Measurements from ENCODE around the gene PRH1.

The PRH1 gene

DNA sequence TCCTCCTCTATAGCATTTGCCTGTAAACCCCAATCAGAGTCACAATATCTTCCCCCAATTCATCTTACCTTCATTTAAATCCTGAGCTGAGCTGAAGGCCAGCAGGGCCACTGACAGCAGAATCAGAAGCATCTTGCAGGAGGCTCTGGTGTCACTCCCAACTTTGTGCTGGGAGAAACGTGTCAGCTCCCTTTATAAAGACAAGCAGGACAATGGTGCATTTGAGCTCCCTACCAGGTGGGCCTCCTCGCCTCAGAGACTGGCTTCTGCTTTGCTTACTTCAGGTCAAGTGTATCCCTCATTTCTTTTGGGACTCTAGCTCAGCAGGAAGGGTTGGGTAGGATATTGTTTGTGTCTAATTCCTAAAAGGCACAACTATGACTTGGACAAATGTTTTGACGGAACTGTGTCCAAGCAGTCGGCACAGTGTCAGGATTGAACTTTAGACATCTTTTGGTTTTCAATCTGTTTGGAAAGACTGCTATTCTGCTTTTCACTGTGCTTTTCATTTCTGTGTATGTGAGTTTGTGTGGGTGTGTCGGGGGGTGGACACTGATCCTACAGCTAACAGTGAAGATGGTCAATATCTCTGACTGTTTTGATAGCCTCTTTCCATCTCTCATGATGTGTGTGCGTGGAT is at the start of gene PRH1:
Gene PRH1, minus strand, starts transcription at position 170 of the 640 bp plus-strand sequence. Its CDS starts 38 bp downstream, at position 132.
- no peak for DNase-seq (ENCODE audit: low read depth)

DNA sequence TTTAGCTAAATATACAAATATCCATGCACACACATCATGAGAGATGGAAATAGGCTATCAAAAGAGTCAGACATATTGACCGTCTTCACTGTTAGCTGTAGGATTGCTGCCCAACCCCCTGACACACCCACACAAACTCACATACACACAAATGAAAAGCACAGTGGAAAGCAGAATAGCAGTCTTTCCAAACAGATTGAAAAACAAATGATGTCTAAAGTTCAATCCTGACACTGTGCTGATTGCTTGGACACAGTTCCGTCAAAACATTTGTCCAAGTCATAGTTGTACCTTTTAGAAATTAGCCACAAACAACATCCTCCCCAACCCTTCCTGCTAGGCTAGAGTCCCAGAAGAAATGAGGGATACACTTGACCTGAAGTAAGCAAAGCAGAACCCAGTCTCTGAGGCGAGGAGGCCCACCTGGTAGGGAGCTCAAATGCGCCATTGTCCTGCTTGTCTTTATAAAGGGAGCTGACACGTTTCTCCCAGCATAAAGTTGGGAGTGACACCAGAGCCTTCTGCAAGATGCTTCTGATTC is 44.8 kb upstream of the PRH1 start, which contains the start of gene PRH2:
Gene PRH2, plus strand, starts transcription at position 491 of the 541 bp plus-strand sequence. Its CDS starts 38 bp downstream, at position 529.
- DNase-seq (ENCODE audit: low read depth), result no peak

DNA sequence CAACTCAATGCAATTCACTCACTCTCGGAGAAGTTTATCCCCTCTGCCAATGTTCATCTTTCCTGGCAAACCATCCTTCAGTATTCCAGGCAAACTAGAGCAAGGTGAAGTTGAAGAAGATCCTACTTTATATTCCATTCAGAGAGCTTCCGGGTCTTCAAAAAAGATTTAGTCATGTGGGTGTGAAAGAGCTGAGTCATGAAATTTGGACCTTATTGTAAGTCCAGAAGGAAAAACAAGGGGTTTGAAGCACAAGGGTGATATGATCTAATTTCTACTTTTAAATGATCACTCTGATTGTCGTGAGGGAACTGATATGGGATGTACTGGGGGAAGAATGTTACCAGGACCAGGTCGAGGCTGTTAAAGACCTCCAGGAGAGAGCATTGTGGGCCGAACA is 42.2 kb upstream of the PRH1 start:
- no peak for DNase-seq (ENCODE audit: low read depth)

DNA sequence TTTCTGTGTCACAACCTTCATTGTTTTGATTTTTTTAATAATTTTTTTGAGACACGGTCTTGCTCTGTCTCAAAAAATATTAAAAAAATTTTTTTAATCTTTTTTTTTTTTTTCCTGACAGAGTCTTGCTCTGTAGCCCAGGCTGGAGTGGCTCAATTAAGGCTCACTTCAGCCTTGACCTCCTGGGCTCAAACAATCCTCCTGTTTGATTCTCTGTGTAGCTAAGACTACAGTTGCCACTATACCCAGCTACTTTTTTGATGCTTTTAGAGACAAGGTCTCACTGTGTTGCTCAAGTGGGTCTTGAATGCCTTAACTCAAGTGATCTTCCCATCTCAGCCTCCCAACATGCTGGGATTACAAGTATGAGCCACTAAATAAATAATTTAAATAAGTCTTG is 35.8 kb upstream of the PRH1 start:
- no peak for DNase-seq (ENCODE audit: low read depth)

DNA sequence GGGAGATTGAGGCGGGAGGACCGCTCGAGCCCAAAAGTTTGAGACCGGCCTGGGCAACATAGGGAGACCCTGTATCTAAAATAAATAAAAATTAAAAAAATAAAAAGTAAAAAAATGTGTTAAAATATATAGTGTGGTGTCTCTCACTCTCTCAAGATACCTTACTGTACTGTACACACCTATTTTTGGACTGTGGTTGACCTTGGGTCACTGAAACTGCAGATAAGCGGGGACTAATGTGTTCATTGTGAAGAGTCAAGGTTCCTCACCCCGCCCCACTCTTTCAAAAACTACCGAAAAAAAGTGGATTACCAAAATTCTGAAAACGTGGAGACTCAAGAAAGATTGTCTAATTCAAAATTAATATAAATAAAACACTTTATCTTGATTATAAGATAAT is 26.3 kb upstream of the PRH1 start:
- no peak for DNase-seq (ENCODE audit: low read depth)

DNA sequence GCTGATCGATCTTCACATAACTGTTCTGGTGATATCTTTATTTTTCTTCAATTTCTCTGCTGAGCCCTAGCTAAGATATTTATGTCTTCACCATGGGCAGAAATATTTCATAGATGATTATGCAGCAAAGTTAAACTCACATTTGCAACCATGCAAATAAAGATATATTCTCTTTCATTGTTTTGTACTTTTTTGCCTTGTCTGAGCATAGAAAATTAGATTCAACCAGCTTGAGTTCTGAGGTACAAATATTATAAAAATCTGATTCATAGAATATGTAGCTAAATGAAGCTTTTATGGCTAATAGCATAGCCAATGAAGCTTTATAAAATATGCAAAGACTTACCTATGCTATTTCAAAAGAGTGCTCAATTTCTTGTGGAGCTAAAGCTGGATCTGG is 25.4 kb upstream of the PRH1 start, which contains the start of gene TAS2R13:
Gene TAS2R13, minus strand, starts transcription at position 101 of the 400 bp plus-strand sequence. CDS start 264 bp downstream, outside the sequence.
- no peak for DNase-seq (ENCODE audit: low read depth)

DNA sequence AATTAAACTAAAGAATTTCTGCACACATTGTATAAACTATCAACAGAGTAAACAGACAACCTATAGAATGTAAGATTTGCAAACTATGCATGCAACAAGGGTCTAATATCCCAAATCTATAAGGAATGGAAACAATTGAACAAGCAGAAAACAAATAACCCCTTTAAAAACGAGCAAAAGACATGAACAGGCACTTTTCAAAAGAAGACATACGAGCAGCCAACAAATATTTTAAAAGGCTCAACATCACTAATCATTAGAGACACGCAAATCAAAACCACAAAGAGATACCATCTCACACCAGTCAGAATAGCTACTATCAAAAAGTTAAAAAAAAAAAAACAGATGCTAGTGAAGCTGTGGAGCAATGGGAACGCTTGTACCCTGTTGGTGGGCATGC is 20.6 kb upstream of the PRH1 start:
- DNase-seq (ENCODE audit: low read depth), result no peak

DNA sequence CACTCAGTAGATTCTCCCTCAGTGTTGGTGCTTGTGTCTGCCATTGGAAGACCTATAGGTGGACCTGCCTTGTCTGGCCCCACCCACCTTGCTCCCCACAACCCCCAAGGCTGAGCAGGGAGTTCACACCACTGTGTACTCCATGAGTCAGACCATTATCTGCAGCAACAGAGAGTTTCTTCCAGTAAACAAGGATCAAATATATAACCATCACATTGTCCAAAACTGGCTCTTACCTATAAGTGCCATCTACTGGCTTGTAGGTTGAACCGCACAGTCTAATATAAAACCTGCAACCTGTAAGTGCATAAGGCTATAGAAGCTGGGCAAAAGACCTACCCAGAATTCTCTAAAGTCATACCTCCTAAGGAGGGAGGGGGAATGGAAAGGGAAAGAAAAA is 17.4 kb upstream of the PRH1 start:
- DNase-seq (ENCODE audit: low read depth), result no peak

DNA sequence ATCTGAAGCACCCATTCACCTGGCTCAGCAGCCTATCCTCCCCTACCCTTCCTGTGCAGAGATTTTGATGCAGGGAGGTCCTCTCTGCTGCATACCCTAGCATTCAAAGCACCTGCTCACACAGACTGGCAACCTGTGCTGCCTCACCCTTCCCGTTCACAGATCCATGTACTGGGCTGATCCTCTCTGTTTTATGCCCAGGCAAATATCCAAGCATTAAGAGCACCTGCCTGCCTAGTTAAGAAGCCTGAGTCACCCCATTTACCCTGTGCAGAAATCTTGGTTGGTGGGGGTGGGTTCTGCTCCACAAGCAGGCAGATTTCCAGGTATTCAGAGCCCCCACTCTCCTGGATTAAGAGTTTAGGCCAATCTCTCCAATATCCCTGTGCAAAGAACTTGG is 16.9 kb upstream of the PRH1 start:
- no peak for DNase-seq (ENCODE audit: low read depth)

DNA sequence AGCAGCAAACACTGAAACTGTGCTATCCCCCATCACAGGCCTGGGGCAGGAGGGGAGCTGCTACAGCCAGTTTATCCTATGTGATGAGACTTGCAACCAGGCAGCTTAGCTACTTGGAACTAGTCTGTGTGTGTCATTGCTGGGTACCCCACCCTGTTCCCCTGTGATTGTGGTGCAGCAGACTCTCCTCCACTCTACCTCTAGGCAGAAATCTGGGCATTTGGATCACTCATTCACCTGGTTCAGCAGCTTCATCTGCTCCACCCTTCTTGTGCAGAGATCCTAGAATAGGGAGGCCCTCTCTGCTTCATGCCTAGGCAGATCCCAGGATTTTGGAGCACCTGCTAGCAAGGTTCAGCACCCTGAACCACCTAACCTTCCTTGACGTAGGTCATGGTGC is 16.5 kb upstream of the PRH1 start:
- DNase-seq (ENCODE audit: low read depth), result no peak

DNA sequence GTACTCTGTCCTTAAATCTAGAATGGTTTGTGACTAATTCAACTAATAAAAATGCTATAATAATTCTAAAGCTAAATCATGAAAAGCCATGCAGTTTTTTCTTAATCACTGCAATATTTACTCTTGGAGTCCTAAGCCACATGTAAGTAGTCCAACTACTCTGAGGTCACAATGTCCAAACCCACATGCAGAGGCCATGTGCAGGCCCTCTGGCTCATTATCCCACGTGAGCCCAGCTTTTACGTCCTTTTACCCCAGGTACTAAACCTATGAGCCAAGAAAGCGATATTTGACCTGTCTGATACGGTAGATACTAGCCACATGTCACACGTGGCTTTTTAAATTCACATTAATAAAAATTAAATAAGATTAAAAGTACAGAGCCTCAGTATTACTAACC is 12.8 kb upstream of the PRH1 start:
- DNase-seq (ENCODE audit: low read depth), result no peak

DNA sequence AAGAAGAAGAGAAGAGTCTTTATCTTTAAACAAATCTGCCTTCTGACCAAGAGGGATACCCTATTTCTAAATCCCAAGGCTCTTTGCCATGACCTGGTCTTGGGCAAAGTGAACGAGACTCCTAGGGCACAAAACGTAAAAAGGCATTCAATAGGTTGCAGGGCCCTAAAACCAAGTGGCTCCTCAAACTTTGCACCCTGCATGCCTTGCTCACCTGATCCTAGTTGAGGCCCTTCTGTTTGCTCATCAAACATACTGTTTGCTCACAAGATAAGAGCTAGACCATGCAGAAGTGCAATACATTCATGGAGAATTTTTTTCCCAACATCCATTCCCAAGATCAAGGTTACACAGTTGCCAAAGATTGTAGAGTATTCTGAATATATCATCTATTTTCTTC is 7.9 kb upstream of the PRH1 start:
- no peak for DNase-seq (ENCODE audit: low read depth)

DNA sequence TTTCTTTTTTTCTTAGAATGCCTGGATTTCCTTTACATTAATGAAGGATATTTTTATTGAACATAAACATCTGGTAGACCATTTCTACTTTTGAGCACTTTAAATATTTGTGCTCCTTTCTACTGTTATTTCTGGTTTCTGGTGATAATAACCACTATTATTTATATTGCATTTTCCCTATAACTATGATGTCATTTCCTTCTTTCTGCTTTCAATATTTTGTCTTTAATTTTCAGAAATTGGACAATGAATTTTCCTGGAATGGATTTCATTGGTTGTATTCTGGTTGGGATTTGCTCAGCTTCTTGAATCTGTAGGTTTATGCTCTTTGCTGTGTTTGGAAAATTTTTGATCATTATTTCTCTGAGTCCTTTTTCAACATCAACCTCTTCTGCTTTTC is 5.2 kb upstream of the PRH1 start:
- DNase-seq (ENCODE audit: low read depth), result no peak

DNA sequence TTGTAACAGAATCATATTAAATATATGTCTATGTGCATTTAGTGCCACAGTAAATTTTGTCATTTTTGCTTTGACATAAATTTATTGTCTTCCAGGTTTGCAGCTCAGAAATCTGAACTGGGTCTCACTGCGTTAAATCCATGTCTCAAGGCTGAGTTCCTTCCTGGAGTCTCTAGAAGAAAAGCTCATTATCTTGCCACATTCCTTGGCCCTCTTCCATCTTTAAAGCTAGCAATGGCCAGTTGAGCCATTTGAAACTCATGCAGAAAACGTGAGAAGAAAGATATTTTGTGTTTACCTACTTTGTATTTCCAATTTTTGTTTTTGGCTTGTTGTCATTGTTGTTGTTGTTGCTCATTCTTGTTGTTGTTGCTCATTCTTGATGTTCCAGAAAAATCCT is 10.7 kb downstream of the PRH1 start:
- no peak for DNase-seq (ENCODE audit: low read depth)

DNA sequence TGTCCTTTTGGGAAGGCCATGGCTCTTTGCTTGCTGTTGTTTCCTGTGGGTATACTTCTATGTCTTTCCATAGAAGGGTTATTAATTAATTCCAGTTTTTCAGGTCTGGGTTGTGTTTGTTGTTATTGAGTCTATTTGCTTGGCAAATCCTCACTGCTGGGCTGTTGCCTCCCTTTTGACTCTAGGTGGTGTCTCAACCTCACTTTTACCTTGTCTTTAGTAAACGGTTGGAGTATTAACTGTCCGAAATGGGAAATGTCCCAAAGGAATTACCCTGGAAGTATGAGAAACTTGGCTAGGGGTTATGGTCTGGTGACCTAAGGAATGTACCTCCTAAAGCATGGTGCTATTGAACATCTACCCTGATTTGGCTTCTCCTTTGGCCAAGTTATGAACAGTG is 16.7 kb downstream of the PRH1 start:
- no peak for DNase-seq (ENCODE audit: low read depth)

DNA sequence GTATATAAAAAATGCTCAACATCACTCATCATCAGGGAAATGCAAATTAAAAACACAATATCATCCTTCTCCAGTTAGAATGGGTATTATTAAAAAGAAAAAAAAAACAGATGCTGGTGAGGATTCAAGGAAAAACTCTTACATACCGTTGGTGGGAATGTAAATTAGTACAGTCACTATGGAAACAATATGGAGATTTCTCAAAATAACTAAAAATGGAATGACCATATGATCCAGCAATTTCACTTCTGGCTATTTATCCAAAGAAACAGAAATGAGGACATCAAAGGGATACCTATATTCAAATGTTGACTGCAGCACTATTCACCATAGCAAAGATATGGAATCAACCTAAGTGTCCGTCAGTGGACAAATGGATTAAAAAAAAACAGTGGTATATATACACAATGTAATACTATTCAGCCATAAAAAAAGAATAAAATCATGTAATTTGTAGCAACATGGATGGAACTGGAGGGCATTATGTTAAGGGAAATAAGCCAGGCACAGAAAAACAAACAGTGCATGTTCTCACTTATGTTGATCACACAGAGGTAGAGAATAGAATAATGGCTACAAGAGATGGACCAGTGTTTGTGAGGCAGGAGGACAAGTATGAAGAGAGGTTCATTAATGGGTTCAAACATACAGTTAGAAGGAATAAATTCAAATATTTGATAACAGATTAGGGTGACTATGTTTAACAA is 20.4 kb downstream of the PRH1 start:
- DNase-seq (ENCODE audit: low read depth), result no peak

DNA sequence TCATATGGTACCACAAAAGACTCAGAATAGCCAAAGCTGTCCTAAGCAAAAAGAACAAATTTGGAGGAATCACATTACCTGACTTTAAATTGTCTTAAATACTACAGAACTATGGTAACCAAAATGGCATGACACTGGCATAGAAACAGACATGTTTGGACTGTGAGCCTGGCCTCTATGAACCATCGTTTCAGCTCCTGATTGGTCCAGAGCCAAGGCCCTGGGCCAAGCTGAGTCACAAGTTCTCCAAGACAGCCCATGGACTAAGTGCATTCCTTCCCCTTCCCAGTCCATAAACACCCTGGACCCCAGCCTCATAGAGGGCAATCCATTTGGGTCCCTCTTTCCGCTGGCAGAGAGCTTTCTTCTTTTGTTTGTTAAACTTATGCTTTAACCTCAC is 22.7 kb downstream of the PRH1 start:
- DNase-seq (ENCODE audit: low read depth), result no peak

DNA sequence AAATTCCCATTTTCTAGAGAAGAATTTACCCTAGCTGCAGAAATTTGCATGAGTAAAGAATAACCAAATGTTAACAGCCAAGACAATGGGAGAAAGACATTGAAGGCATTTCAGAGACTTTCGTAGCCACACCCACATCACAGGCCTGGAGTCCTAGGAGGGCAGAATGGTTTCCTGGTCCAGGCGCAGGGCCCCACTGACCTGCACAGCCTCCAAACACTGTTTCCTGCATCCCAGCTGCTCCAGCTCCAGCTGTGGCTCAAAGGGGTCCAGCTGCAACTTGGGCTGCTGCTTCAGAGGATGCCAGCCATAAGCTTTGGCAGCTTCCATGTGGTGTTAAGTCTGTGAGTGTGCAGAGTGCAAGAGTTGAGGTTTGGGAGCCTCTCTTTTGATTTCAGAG is 28.2 kb downstream of the PRH1 start:
- no peak for DNase-seq (ENCODE audit: low read depth)

DNA sequence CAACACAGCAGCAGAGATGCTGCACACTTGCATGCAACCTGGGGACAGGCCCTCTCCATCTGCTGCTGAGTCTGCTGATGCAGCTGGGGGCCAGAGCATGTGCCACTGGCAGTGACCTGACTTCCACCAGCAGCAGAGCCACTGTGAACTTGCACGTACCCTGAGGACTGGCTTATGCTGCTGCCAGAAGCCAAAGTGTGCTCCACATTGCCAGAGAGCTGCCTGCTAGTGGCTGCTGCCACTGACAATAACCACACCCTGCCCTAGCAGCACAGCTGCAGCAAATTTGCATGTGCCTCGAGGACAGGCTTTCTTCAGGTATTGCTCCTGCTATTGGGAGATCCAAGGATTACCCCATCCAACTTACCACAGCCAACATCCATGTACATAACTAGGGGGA is 30.3 kb downstream of the PRH1 start:
- no peak for DNase-seq (ENCODE audit: low read depth)

DNA sequence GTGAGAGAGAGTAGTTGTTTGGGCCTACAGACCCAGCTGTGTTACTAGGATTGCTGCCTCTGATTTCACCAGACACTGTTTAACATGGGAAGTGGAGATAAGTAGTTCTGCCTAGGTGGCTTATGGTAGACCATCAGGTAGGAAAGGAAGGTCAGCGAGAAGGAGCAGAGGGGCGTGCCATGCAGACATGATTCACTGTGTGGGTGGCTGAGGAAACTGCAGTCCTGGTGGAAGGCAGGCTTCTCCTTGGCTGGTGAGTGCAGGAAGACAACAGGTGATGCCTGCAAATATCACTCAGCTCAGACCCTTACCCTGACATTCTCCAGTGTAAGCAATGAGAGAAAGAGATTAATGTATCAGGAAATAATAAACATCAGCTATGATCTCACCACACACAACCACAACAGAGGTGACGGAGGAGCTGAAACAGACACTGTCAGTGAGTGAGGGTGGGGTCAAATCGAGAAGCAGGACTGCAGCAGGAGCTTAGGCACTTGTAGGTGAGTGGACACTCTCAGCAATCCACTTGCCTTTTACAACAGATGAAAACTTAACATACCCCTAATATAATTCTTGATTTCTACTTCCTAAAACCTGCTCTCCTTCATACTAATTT is 32.7 kb downstream of the PRH1 start:
- no peak for DNase-seq (ENCODE audit: low read depth)

DNA sequence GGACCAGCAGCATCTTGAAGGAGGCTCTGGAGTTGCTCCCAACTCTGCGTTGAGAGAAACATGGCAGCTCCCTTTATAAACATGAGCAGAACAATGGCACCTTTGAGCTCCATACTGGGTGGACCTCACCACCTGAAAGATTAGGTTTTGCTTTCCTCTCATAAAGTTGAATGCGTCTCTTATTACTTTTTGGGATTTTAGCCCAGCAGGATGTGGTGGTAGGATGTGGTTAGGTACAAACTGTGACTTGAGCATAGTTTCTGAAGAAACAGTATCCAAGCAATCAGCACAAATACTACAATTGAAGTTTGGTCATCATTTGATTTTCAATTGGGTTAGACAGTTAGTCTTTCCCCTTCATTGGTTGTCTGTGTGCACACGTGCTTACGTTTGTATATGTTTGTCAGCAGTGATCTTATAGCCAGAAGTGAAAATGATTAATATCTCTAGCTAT is 34.6 kb downstream of the PRH1 start, which contains the start of gene PRR4:
Gene PRR4, minus strand, starts transcription at position 51 of the 454 bp plus-strand sequence. Its CDS starts 38 bp downstream, at position 13.
- no peak for DNase-seq (ENCODE audit: low read depth)

DNA sequence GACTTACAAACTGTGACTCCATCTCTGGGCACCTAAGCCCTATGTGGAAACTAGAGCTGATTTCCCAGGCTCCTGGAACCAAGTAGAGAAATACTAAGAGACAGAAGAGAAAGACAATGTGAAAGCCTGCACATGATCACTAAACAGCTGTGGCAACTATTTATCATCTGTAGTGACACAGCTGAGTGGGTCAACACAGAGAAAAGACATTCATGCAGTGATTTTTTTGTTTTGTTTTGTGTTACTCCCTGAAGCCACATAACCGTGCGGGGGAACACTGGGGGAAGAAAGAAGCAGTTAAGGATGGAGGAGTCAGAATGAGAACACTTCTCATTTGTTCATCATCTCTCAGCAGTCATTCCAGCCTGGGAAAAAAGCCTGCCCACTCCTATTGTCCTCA is 36.3 kb downstream of the PRH1 start:
- DNase-seq (ENCODE audit: low read depth), result no peak

DNA sequence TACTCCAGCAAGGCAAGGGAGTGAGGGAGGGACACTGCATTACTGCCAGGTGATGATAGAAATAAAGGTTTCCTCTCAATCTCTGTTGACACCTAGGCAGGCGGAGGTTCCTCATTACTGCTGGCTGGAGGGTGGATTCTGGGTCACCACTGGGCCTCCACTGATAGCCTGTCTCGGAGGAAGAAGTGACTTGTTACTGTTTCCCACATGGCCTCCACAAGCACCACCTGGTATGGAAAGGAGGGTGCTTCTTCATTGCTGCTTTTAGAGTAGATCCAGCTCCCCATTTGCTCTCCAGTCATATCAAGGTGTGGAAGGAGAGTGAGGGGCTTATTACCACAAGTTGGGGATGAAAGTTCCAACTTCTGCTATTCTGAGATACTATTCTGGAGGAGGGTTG is 41.2 kb downstream of the PRH1 start:
- no peak for DNase-seq (ENCODE audit: low read depth)

All from fibroblast of the conjunctiva (primary cell).